HUES6 (cell line): ENCODE measurements around the gene WNT1.
A peak's percentile ranks its signal among the peaks of the same experiment; 100 is the strongest.

ENCODE experiments used
- H3K27ac ChIP-seq: 2 replicates; pipeline ENCODE4 v1.7.0; 2013; ENCODE audit warnings: low read depth, mild to moderate bottlenecking, low read length, inconsistent platforms
- H3K27me3 ChIP-seq: 2 replicates; pipeline ENCODE4 v1.6.1; 2013; ENCODE audit warnings: low read length; ENCODE audit not compliant: control insufficient read depth, insufficient read depth
- H3K36me3 ChIP-seq: 2 replicates; pipeline ENCODE4 v1.6.1; 2013; ENCODE audit warnings: low read length; ENCODE audit not compliant: control insufficient read depth, insufficient read depth
- H3K4me1 ChIP-seq: 2 replicates; pipeline ENCODE4 v1.6.1; 2013; ENCODE audit warnings: low read length; ENCODE audit not compliant: control insufficient read depth, insufficient read depth
- H3K4me3 ChIP-seq: 2 replicates; pipeline ENCODE4 v1.5.1; 2013; ENCODE audit warnings: low read depth, low read length
- H3K9ac ChIP-seq: one replicate; pipeline ENCODE4 v1.6.1; 2013; ENCODE audit warnings: mild to moderate bottlenecking, low read length
- H3K9me3 ChIP-seq: 2 replicates; pipeline ENCODE4 v1.6.1; 2013; ENCODE audit warnings: low read depth, low read length; ENCODE audit not compliant: control insufficient read depth, insufficient read depth

Gene WNT1

DNA sequence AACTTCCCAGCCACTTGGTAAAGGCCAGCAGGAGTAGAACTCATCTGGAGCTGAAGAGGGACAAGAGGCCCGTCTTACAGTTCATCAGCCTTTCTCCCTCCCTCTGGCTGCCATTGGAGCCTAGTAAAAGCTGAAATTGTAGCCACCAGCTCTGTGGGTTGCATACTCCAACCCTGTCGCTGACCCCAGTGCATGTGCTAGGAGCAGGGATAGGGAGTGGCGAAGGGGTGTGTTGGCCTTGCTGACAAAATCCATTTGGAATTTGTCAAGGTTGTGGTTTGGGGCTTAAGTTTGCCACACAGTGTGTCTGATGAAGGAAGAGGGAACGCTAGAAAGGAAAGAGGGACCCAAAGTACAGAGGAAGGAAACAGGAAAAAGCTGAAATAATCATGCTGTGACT lies 16.8 kb upstream of the WNT1 start:
- peaks cover 25% of the 10 kb centered on the region for H3K4me1 ChIP-seq
- H3K9ac ChIP-seq = no peak overlapping the region
- H3K27ac ChIP-seq = no peak overlapping the region
- no peak overlapping the region for H3K4me3 ChIP-seq
- H3K27me3 ChIP-seq = no peaks in the 10 kb centered on the region
- no peaks in the 10 kb centered on the region for H3K36me3 ChIP-seq
- no peaks in the 10 kb centered on the region for H3K9me3 ChIP-seq

DNA sequence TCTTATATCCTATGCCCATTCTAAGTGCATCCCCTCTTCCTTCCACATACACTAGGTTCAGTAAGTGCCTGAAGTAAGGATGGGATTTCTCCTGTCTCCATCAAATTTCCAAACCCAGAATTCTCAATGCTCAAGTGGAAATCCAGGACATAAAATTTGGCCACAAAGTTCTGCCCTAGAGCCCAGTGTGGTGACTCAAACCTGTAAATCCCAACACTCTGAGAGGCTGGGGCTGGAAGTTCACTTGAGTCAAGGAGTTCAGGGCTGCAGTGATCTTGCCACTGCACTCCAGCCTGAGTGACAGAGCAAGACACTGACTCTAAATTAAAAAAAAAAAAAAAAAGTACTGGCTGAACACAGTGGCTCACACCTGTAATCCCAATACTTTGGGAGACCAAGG lies 16.3 kb upstream of the WNT1 start:
- no peak overlapping the region for H3K4me3 ChIP-seq
- no peak overlapping the region for H3K9ac ChIP-seq
- peaks cover 29% of the 10 kb centered on the region for H3K4me1 ChIP-seq
- H3K27ac ChIP-seq = no peak overlapping the region
- H3K27me3 ChIP-seq = no peaks in the 10 kb centered on the region
- no peaks in the 10 kb centered on the region for H3K36me3 ChIP-seq
- H3K9me3 ChIP-seq = no peaks in the 10 kb centered on the region

DNA sequence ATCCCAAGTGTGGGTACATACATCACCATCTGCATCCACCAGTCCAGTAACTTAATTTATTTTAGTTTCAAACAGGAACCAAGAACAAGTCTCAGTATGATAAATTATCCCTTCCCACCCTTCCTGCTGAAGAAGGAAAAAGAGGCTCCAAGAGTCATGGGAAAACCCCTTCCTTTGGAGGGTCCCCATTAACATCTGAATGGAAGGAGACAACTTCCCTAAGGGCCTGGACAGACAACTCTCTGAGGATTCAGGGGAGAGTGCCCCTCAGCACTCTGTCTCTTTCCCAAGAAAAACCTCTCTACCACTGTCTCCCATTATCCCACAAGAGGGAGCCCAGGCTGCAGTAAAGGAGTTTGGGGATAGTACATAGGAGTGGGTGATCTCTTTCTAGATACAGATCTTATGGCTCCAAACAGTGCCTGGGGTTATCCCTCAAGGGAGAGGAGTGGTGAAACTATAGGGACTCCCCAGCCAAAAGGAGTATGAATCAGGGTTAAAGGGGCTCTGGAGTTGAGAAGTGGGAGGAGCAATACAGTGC lies 12.8 kb upstream of the WNT1 start:
- H3K9ac ChIP-seq = peak overlapping the region; percentile 20
- no peak overlapping the region for H3K4me3 ChIP-seq

DNA sequence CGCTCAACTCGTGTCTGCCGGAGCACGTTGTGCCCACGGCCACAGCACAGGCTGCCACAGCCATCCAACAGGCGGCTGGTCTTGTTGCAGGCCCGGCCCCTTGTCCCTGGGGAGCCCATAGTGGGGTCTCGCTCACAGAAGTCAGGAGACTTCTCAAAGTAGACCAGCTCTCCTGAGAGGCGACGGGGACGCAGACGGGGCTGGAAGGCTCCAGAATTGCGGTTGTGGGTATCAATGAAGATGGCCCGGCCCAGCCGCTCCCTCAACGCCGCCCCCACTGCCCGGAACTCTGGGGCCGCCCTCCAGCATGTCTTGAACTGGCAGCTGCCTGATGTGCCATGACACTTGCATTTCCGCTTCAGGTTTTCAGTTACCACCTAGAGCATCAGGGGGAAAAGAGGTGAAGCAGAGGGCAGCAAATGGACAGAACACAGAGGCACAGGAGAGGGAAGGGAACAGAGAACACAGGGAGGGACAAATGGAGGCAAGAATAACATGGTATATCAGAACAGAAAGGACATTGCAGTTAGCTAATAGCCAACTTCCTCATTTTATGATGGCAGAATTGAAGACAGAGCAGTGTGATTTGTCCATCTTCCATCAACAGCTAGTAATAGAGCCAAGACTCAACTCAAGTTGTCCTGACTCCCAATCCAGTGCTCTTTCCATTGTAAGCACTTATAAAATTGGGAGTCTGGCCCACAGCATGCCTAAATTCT lies 11.8 kb upstream of the WNT1 start:
- Histone ChIP-seq H3K36me3 (no peaks in the 10 kb centered on the region), H3K27me3 (peaks cover 35% of the 10 kb centered on the region), H3K9me3 (no peaks in the 10 kb centered on the region), H3K9ac (no peak overlapping the region), H3K4me1 (peaks cover 59% of the 10 kb centered on the region), H3K4me3 (no peak overlapping the region), H3K27ac (no peak overlapping the region)

More for the DNA sequence above, 12.8 kb upstream of the WNT1 start:
- no peaks in the 10 kb centered on the region for H3K9me3 ChIP-seq
- H3K27me3 ChIP-seq = peaks cover 25% of the 10 kb centered on the region
- H3K27ac ChIP-seq = peak overlapping the region; percentile 26; the same call in 1 of the 2 replicates
- no peaks in the 10 kb centered on the region for H3K36me3 ChIP-seq
- peaks cover 49% of the 10 kb centered on the region for H3K4me1 ChIP-seq

GRCh38 chr12:48967991-48968390 lies 10.1 kb upstream of the WNT1 start:
- H3K9ac ChIP-seq = peak overlapping the region; percentile 61
- H3K4me1 ChIP-seq = peaks cover 67% of the 10 kb centered on the region
- no peaks in the 10 kb centered on the region for H3K36me3 ChIP-seq
- peaks cover 51% of the 10 kb centered on the region for H3K27me3 ChIP-seq
- H3K27ac ChIP-seq = no peak overlapping the region; the same call in 1 of the 2 replicates
- H3K9me3 ChIP-seq = no peaks in the 10 kb centered on the region
- H3K4me3 ChIP-seq = 0 out of 2 replicates have a peak overlapping the region, but pooled peaks have one; percentile 5

DNA sequence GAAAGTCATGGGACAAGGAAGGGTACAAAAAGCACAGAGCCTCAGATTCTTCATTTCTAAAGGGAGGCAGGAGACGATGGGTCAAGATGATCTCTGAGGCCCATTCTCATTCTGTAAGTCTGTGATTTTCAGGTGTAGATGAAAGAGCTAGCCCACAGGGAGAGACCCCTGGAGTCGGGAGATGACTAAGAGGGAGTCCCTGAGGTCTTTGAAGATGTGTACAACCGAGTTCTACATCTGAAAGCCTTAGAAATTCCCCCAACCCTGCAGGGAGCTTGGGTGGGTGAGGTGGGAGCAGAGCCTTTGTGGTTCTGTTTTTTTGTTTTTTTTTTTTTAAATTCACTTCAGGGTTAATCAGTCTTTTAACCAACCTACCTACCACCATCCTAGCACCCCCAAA lies 9.7 kb upstream of the WNT1 start:
- no peaks in the 10 kb centered on the region for H3K36me3 ChIP-seq
- H3K4me1 ChIP-seq = peaks cover 67% of the 10 kb centered on the region
- peaks cover 56% of the 10 kb centered on the region for H3K27me3 ChIP-seq
- H3K27ac ChIP-seq = no peak overlapping the region
- no peaks in the 10 kb centered on the region for H3K9me3 ChIP-seq
- H3K4me3 ChIP-seq = peak overlapping the region; percentile 5; the same call in 1 of the 2 replicates
- peak overlapping the region; percentile 61 for H3K9ac ChIP-seq

- H3K27me3 ChIP-seq = peaks cover 64% of the 10 kb centered on the region
- H3K4me1 ChIP-seq = peaks cover 66% of the 10 kb centered on the region
- H3K27ac ChIP-seq = no peak overlapping the region; the same call in 1 of the 2 replicates
- H3K9ac ChIP-seq = peak overlapping the region; percentile 35
- no peaks in the 10 kb centered on the region for H3K36me3 ChIP-seq
- no peaks in the 10 kb centered on the region for H3K9me3 ChIP-seq
- peak overlapping the region; percentile 62 for H3K4me3 ChIP-seq
These were observed 8.9 kb upstream of the WNT1 start for GRCh38 chr12:48969160-48969771.

DNA sequence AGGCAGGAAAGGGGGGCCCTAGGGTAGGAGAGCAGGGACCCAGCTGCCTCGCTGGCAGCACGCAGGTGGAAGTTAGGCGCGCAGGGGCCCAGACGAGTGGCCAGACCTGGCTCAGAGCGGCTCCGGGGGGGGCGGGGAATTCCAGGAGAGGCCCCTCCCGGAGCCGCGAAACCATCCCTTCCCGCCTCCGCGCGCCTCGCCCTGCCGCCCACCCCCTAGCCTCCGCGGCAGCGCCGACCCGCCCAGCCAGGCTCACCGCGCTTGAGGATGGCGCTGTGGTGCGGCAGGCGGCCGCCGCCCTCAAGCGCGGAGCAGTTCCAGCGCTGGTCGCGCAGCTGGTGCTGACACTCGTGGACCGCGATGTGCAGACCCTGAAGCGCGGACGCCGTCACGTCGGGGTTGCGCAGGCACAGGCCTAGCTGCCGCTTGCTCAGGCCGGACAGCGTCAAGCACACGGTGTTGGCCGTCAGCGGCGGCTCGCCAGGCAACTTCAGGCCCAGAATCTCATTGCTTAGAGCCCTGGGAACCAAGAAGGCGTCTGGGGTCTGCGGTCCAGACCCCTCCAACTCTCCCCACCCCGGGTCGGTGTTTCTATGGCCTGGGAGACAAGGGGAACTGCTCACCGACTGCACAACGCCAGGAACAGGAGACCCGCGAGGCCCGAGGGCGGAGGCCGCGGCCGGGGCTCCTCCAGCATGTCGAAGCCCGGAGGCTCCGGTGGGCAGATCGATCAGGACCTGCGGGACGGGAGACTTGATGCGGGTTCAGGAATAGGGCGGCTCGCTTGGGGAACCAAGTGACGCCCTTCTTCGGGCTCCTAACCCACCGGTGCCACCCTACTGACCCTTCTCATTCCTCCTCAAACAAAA lies 8.1 kb upstream of the WNT1 start:
- Histone ChIP-seq H3K4me1 (peaks cover 58% of the 10 kb centered on the region), H3K9me3 (no peaks in the 10 kb centered on the region), H3K36me3 (no peaks in the 10 kb centered on the region), H3K9ac (peak overlapping the region; percentile 44), H3K4me3 (peak overlapping the region; percentile 62), H3K27me3 (peaks cover 71% of the 10 kb centered on the region), H3K27ac (no peak overlapping the region)

GRCh38 chr12:48970702-48971334 lies 7.3 kb upstream of the WNT1 start:
- H3K9me3 ChIP-seq = no peaks in the 10 kb centered on the region
- H3K4me3 ChIP-seq = peak overlapping the region; percentile 62
- peaks cover 78% of the 10 kb centered on the region for H3K27me3 ChIP-seq
- H3K36me3 ChIP-seq = no peaks in the 10 kb centered on the region
- no peak overlapping the region for H3K27ac ChIP-seq
- peaks cover 52% of the 10 kb centered on the region for H3K4me1 ChIP-seq
- peak overlapping the region; percentile 44 for H3K9ac ChIP-seq

DNA sequence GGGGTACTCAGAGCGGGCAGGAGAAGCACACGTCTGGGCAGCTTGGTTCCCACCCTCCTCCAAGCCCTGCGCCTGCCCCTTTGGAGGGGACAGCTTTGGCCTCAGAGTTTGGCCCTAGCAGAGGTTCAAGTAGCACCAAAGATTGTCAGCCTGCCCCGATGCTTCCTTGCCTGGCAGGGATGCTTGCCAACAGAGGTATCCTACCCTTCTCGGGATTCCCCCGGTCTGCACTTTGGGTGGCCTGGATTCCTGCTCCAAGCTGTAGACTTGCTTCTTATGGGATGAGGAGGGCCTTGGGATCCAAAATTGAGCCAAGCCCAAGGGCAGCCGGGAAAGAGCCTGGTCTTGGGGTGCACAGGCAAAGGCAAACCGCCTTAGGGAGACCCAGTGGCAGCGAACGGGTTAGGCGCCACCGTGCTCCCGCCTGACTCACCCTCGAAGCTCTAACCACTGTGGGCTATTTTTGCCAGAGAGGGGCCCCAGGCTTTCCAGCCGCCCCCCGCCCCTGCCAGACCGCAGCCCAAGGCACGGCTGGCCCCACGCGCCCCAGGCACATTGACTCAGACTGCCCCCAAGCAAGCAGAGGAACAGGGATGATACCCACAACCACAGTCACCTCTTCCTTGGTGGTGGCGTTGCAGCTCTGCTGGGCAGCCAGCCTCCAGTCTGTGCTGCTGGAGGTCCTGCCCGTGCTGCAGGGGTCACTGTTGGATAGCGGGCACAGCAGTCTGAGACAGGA lies 5.7 kb upstream of the WNT1 start:
- Histone ChIP-seq H3K27ac (no peak overlapping the region), H3K9ac (no peak overlapping the region), H3K9me3 (no peaks in the 10 kb centered on the region), H3K4me3 (peak overlapping the region; percentile 62), H3K36me3 (no peaks in the 10 kb centered on the region), H3K27me3 (peaks cover 94% of the 10 kb centered on the region), H3K4me1 (peaks cover 43% of the 10 kb centered on the region)
